Fibroblast of peridontal ligament (primary cell): ENCODE measurements around the gene FAM20B.
"Not testable (repeated sequence)": the region's sequence is repeated elsewhere in the genome, so short reads cannot be mapped to it uniquely, and the experiment has no call there.

Experiments used
- DNase-seq: peaks from one replicate; pipeline ENCODE4 v3.0.0-alpha.2; 2010; ENCODE audit errors: extremely low read depth

Gene FAM20B

GRCh38 chr1:179023946-179024650 lies 1.6 kb upstream of the FAM20B start:
- no peak for DNase-seq

DNA sequence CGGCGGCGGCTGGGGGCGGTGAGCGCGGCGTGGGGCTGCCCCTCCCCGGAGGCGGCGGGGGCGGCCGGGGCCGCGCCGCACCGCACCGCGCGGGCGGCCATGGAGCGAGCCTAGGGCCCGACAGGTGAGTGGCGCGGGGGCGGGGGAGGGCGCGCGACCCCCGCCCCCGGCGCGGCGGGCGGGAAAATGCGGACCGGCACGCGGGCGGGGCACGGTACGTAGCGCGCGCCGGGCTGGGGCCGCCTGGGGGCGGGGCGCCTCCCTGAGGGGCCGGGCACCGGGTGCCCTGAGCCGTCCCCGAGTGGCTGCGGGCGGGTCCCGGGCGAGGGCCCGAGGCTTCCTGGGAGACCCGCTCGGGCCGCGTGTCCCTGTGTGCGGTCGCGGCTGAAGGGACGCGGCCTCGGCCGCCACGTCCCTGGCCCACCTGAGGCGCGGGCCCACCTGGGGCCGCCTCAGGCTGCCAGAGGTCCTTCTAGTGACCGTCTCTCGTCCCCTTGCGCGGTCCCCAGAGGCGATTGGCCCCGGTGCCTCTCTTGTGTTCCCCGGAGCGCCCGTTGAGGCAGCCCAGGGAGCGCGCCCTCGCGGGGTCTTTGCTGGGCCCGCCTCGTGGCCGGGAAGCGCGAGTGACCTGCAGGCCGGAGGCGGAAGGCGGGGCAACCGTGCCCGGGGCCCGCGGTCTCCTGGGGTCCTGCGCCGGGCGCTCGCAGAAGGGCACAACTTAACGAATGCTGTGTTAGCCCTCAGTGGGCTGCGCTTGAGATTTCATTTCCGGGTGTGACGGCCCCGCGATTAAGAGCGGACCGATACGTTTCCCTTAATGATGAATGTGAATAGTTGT lies 500 bp downstream of the FAM20B start:
- DNase-seq, result no peak

GRCh38 chr1:179026813-179027669 lies 1.3 kb downstream of the FAM20B start:
- DNase-seq, result peak; percentile 39

GRCh38 chr1:179029321-179029759 lies 3.6 kb downstream of the FAM20B start:
- DNase-seq, result no peak

DNA sequence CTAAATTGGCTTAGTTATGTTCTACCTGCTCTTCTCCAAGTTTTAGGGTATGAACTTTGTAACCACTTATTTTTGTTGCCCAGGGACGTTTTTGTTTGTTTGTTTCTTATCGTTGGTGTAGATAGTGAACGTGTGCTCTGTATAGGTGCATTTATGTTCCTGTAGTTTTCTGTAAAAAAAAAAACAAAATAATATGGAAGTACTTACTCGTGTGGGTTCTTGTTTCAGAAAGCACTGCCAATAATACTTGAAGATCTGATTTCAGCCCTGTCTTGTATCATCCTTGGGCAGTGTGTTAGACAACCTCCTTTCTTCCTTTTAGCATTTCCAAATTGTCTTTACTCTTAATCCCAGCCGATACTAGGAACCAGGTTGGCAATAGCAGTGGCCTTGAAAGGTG lies 4.4 kb downstream of the FAM20B start:
- no peak for DNase-seq

DNA sequence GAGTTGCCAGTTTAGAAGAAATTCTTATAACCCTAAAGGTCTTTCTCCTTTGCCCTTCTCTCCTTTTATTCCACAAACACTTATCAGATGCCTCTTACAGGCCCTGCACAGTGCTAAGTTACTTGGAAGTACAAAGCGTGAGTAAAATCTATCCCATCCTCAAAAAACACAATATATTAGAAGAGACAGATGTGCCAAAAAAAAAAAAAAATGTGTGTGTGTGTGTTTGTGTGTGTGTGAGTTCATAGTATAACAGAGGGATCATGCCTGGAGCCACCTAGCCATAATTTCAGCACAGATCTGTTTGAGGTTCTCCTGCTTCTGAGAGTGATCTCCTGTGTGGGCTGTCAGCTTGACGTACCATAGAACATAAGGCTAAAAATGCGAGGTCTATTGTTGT lies 5.0 kb downstream of the FAM20B start:
- no peak for DNase-seq

- no peak for DNase-seq
Measured at GRCh38 chr1:179031284-179031683, 5.6 kb downstream of the FAM20B start.

DNA sequence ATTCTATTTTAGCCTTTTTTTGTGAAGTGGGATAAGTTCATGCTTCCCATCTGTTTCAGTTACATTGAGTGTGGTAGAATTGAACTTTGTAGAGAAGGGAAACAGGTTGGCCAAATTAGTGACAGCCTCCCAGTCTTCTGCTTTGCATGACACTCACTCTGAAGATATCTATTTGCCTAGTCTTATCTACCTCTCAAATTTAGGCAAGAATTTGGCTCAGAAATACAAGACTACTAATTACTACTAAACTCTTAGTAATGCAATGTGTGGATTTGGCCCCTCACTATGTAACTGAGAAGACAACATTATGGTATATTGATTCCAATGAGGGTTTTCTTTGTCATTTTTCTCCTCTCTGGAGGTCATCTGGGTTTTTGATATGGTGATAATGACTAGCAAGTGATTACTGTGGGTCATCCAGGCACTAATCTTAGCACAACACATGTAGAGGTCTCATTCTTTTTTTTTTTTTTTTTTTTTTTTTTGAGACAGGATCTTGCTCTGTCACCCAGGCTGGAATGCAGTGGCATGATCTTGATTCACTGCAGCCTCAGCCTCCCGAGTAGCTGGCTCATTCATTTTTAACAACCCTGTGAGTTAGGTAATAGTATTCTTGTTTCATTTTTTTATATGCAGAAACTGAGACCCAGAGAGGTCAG lies 6.3 kb downstream of the FAM20B start:
- peak; percentile 36 for DNase-seq

- peak; percentile 92 for DNase-seq
Measured at GRCh38 chr1:179034720-179035119, 9.0 kb downstream of the FAM20B start.

DNA sequence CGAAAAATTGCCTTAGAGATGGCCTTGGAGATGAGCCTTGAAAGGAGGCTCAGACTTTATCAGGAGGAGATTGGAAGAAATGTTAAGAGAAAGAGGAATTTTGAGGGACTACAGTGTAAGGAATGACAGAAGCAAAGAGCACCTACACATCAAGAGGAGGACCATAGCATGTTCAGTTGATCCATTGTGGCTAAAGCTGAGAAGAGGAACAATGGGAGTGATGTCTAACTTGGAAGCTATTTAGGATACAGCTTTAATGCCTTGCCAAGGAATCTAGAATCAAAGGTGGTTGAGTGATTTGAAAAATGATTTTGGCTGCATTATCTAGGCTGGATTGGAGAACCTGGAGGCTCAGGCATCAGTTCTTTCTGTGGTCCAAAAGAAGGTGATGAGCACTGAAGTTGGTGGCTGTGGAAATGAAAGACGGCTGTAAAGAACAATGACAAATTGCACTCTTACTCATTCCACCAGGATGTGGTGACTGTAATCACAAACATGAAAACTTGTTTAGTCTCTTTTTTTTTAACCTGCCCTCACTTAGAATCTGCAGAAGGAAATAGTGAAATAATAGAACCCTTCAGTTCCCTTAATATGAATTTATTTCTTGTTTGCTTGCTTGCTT lies 11.3 kb downstream of the FAM20B start:
- DNase-seq, result no peak

- no peak for DNase-seq
Measured at GRCh38 chr1:179038528-179039281, 13.0 kb downstream of the FAM20B start.

DNA sequence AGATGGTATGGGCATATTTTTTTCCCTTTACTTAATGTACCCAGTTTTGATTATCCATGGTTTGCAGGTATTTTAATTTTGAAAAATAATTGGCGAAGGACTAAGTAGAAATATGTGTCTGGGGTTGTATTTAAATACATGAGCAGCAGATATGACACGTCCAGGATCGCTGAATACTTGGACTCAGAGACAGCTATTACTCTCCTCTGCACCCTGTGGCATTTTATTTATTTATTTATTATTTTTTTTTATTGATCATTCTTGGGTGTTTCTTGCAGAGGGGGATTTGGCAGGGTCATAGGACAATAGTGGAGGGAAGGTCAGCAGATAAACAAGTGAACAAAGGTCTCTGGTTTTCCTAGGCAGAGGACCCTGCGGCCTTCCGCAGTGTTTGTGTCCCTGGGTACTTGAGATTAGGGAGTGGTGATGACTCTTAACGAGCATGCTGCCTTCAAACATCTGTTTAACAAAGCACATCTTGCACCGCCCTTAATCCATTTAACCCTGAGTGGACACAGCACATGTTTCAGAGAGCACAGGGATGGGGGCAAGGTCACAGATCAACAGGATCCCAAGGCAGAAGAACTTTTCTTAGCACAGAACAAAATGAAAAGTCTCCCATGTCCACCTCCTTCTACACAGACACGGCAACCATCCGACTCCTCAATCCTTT lies 13.9 kb downstream of the FAM20B start:
- DNase-seq, result not testable (repeated sequence)

DNA sequence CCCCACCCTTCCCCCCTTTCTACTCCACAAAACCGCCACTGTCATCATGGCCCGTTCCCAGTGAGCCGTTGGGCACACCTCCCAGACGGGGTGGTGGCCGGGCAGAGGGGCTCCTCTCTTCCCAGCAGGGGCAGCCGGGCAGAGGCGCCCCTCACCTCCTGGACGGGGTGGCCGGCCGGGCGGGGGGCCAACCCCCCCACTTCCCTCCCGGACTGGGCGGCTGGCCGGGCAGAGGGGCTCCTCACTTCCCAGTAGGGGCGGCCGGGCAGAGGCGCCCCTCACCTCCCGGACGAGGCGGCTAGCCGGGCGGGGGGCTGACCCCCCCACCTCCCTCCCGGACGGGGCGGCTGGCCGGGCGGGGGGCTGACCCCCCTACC lies 14.5 kb downstream of the FAM20B start:
- DNase-seq, result not testable (repeated sequence)

DNA sequence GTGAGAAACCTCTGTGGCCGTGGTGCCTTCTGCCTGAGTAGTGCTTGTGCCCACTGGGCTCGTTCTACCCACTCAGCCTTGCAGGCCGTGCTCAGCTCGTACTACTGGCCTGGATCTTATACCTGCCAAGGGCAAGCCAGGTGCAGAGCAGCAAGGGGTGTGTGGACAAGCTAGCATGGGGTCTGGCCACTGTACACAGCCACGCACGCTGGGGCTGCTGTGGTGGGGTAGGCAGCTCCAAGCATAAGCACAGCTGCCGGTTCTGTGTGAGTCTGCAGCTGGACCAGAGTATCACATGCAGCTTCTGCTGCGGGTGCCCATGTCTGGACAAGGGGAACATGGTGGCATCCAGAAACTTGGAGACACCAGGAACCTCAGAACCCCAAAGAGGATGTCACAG lies 16.4 kb downstream of the FAM20B start:
- DNase-seq, result no peak

- DNase-seq, result no peak
Measured at GRCh38 chr1:179042700-179043099, 17.0 kb downstream of the FAM20B start.

GRCh38 chr1:179043266-179043665 lies 17.6 kb downstream of the FAM20B start:
- DNase-seq, result no peak

DNA sequence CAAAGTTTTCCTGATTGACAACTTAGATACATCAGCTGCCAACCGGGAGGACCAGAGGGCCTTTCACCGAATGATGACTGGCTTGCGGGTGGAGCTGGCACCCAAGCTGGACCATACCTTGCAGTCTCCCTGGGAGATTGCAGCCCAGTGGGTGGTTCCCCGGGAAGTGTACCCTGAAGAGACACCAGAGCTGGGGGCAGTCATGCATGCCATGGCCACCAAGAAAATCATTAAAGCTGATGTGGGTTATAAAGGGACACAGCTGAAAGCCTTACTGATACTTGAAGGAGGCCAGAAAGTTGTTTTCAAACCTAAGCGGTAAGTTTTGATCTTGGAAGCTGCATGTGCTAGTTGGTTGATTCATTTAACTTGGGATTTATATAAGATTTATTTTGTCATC lies 18.2 kb downstream of the FAM20B start:
- DNase-seq, result no peak

- DNase-seq, result no peak
Measured at GRCh38 chr1:179046808-179047635, 21.3 kb downstream of the FAM20B start.

DNA sequence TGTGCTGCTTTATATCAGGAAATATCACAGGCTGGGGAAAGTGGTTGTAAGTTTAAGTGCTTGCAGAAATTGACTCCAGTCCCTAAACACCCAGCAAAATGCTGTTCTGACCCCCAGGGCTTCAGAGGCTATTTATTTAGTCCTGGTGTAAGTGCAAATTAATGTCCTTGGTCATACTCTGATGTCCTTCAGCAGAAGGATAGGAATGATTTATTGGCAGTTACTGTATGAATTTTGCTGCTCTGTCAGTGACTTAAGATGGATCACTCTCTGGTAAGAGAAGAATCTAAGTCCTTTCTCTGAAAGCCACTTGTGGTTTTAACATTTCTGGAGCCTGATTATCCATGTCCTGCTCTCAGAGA lies 21.9 kb downstream of the FAM20B start:
- no peak for DNase-seq
